ENCODE data around the gene ESPN.

ESPN gene

GRCh38 chr1:6497215-6497866 is 72.8 kb downstream of the ESPN start:
- DNase-seq (ENCODE audit: low read depth in 2 of 2): no peak

DNA sequence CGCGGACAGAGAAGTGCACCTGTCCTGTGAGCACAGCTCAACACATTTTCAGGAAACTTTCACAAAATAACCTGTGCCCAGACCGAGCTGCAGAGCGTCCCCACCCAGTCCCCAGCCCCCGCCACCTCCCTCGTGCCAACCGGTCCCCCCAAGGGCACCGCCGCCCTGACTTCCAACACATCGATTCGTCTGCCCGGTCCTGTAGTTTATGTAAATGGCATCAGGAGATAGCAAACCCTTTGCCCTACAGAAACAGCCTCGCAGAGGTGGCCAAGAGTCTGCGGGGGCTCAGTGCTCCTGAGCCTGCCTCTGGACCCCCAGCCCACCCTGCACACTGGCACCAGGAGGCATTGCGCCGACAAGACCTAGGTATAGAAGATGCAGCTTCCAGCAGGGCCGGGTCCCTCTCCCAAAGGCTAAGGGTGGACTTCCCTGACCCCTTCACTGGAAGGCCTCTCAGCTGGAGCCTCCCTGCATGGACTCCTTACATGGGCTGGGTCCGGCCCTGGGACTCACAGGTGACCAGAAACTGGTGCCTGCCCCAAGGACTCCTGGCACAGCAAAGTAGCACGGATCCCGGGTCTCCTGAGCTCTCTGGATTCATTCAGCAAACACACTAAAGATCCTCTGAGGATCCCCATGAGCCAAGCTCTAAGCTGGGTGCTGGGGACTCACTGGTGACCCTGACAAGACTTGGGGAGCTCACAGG is 73.4 kb downstream of the ESPN start:
- DNase-seq (ENCODE audit: low read depth in 2 of 2): no peak

DNA sequence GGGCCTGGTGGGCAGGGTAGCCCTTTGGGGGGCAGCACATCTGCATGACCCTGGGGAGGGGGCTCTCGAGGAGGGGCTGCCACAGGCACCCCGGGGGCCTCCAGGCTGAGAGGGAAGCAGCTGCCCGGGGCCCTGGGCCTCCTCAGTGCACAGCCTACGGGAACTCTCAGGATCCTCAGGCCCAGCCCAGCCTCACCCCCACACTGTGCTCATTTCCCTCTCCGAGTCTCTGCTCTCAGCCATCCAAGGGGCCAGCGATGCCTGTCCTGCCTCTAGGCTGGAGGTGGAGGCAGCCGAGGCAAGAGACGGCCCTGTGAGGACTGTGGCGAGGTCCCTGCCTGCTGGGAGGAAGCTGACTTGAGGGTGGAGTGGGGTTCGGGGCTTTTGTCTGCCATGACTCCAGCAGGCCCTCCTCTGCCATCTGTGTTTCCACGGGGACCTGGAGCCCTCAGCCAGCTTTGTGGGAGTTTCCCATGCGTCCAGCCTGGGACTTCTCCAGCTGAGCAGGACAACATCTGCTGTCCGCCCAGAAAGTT is 74.1 kb downstream of the ESPN start:
- DNase-seq (ENCODE audit: low read depth in 2 of 2): no peak

DNA sequence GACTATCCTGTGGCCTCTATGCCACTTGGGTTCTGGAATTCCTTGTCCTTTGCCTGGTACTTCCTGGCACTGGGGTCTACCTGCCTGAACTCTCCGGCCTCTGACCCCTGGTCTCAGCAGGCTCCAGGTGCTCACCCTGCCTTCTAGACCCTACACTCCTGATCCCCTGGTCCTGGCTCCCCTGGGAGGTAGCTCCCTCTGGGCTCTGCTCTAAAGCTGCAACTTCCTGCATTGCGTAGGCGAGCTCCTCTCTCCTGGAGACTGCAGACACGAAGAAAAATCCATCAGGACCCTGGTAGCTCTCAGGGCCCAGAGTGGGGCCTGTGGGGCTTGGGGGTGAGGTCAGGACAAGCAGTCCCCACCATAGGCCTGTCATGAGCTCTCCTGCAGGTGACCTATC is 74.7 kb downstream of the ESPN start:
- DNase-seq (ENCODE audit: low read depth in 2 of 2): no peak

DNA sequence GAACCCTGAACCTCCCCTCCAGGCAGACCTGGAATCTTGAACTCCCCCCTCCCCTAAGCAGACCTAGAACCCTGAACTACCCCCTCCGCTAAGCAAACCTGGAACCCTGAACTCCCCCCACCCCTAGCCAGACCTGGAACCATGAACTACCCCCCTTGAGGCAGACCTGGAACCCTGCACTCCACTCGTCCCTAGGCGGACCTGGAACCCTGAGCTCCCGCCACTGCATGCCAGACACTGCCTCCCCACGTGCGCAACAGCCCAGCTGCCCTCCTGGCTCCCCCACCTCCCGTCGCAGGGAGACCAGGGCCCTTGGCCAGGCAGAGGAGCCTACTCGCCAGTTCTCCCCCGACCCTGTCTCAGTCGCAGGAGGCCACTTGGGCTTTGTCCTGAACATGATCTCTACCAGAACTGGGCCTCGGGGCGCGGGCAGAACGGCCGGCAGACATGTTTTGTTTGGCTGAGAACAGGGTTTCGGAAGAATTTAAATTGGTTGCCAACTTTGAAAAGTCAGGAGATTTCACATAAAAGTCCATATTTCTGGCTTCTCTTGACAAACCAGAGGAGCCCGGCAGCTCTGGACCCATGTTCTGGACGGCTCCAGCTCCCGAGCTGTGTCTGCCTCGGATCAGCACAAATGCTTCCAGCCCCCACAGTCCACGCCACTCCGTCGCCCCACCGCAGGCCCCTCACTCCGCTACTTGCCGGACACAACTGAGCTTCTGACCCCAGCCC is 76.1 kb downstream of the ESPN start:
- DNase-seq (ENCODE audit: low read depth in 2 of 2): no peak

GRCh38 chr1:6501279-6501813 is 76.8 kb downstream of the ESPN start:
- no peak for DNase-seq (ENCODE audit: low read depth in 2 of 2)

- DNase-seq (ENCODE audit: low read depth in 2 of 2): no peak
These were observed 77.7 kb downstream of the ESPN start for GRCh38 chr1:6502000-6502891.

GRCh38 chr1:6503884-6504602 is 79.5 kb downstream of the ESPN start:
- no peak for DNase-seq (ENCODE audit: low read depth in 2 of 2)

DNA sequence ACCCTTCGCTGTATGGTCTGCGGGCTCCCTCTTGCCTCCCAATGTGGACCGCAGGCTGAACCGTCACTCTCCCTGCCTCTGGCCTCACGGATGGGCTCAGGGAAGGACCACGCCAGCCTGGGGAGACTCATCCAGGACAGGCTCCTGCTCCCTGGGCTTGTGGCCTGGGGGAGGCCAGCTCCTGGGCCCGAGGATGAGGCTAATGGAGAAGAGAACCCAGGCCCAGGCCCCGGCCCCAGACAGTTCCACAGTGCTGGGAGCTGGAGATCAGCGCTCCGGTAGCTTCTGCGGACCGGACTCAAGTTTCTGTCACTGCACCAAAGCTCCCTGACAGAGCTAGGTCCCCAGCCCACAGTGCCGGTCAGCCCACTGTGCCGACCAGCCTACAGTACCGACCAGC is 80.3 kb downstream of the ESPN start:
- DNase-seq (ENCODE audit: low read depth in 2 of 2): no peak

DNA sequence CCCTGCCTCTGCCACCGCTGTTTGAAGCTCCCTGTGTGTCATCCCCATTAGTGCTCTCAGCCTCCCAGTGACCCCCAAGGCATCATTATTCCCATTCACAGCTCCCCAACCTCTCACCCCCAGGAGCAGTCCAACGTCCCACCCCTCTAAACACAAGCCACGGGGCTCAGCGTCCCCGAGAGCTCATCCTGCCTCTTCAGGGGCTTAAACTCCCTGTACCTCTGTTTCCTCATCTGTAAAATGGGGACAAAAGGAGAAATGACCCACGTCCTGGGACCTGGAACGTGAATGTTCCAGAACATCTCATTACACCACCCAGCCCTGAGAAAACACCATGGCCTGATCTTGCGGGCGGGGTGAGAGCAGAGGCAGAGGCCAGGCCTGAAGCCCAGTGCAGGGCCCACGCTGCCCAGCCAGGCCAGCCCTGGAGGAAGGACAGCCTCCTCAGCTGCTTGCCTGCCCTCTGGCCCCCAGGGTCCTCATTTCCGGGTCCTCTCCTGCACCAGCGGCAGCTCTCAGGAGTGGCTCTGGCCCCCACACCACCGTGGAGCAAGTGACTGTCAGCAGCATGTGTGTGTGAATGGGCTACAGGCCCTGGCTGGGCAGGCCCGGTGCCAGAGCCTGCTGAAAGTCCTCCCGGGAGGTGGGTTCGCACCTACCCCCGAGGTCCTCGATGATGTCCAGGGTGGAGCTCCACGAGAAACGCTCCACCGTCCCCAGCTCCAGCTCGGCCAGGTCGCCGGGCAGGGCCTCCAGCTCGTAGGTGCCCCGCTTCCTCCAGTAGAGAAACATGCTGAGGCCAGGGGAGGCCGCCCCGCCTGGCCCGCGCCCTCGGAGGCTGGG is 81.0 kb downstream of the ESPN start:
- no peak for DNase-seq (ENCODE audit: low read depth in 2 of 2)

DNA sequence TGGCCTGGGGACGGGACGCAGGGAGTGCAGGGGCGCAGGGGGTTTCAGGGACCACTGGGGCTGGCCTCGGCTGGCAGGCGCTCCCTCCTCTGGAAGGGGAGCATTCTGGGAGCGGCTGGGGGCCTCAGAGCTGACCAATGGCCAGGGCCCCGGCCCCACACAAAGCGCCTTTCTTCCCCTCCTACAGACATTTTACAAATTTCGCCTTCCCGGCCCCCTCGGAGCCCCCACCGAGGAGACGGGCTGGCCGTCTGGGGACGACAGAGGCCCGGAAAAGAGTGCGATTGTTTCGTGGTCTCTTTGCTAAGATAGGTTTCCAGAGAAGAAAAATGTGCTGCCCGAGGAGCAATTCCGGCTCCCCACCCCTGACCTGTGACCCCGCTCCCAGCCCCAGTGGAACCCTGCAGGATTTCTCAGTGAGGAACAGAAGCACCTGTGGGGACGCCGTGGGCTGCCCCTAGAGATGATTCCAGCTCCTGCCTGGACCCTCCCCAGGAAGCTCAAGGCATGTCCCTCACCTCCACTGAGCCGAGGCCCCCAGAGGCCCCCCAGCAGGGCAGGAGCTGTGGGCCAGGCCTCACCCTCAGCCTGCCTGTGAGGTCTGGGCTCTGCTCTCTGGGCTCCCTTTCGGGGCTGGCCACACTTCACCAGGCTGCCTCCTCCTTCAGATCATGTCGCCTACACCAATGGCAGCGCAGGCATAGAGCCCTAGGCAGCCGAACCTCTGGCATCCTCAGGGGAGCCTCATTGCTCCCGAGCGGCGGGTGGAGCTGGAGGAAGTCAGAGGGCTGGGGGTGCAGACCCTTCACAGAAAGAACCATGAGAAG is 81.8 kb downstream of the ESPN start:
- no peak for DNase-seq (ENCODE audit: low read depth in 2 of 2)

GRCh38 chr1:6507037-6507428 is 82.5 kb downstream of the ESPN start:
- no peak for DNase-seq (ENCODE audit: low read depth in 2 of 2)

DNA sequence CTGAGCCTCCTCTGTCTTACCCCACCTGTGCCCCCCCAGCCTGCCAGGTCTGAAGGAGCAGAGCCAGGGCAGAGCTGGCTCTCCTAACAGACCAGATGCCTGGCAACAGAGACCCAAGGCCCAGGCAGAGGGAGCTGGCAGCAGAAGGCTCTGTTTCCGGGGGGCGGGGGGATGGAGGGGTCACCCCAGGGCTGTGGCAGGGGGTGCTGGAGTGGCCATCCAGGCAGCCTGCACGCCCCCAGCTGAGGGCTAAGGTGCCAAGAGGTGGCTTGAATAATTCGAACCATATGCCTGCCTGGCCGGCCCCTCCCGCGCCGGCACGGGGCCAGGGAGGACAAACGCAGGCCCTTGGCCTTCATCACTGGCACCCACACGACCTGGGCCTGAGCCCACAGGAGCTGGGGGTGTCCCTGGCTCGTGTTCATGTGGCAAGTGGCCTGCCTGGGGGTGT is 82.9 kb downstream of the ESPN start:
- DNase-seq (ENCODE audit: low read depth in 2 of 2): no peak

- no peak for DNase-seq (ENCODE audit: low read depth in 2 of 2)
These were observed 83.7 kb downstream of the ESPN start for GRCh38 chr1:6508154-6508815.

DNA sequence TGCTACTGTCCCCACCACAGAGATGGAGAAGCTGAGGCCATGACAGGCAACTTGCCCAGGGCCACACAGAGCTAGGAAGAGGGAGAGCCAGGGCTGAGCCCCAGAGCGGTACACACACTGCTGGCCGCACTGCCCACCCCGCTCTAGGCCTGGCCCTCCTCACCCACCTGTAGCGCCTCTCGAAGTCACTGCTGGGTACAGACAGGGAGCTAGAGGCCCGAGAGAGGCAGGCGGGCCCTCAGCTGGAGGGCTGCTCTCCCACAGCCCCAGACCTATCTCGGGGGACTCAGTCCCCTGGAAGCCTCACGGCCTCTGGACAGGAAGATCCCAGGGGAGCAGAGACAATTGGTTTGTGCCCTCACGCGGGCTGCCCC is 84.2 kb downstream of the ESPN start:
- DNase-seq (ENCODE audit: low read depth in 2 of 2): no peak

GRCh38 chr1:6509220-6509918 is 84.8 kb downstream of the ESPN start:
- DNase-seq (ENCODE audit: low read depth in 2 of 2): no peak

DNA sequence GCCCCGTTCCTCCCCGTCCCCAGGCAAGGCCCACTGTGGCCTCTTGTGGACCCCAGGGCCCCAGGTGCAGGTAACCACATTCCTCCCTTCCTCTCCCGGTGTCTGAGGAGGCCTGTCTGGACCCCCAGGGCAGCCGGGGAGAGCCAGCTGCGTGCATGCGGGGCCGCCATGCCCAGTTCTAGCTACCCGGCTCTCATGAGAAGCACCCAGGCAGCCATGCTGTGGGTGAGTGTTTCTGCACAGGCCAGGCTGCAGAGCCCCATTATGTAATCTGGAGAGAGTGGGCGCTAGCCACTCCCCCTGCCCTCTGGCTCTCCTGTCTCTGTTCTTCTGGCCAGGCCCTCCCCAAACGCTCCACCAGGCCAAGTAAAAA is 85.3 kb downstream of the ESPN start:
- no peak for DNase-seq (ENCODE audit: low read depth in 2 of 2)

DNA sequence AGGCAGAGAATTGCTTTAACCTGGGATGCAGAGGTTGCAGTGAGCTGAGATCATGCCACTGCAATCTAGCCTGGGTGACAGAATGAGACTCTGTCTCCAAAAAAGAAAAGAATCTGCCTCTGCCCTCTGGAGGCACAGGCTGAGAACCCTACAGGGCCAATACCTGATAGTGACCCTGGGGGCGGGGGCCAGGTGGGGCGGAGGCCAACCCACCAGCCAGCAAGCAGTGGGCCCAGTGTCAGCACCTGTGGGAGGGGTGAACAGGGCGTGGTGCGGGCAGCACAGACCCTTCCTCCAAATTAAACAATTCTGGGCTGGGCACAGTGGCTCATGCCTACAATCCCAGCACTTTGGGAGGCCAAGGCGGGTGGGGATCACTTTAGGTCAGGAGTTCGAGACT is 85.9 kb downstream of the ESPN start:
- no peak for DNase-seq (ENCODE audit: low read depth in 2 of 2)

All from fibroblast of skin of left biceps (primary cell).